CD4-positive, alpha-beta memory T cell (primary cell): ENCODE results near the gene ZNF615. TPM values are rescaled to one million over a fixed set of nuclear protein-coding genes. Genes with fewer than 3 reads are reported as not detected.

Experiments
- CTCF ChIA-PET: fragments of 350-600 bp; sonication (Branson Sonifier 250); formaldehyde crosslinking; loops from one replicate; lab custom pipeline; 2021; ENCODE audit warnings: inconsistent platforms; ENCODE audit not compliant: partially characterized antibody; lab: Charles Lee
- POLR2A ChIA-PET: fragments of 350-600 bp; sonication (Branson Sonifier 250); formaldehyde crosslinking; loops from one replicate; lab custom pipeline; 2021; ENCODE audit not compliant: partially characterized antibody; lab: Charles Lee
- DNase-seq, 5 donors: peaks; one replicate each; pipeline versions ENCODE4 v3.0.0 to v3.0.0-alpha.2; 2020 to 2022; ENCODE audit warnings: mixed read lengths in 1 of 5
- H3K27ac ChIP-seq: one replicate; pipeline ENCODE4 v1.7.0; 2013; ENCODE audit warnings: low read depth, low read length
- H3K27me3 ChIP-seq: 2 replicates; pipeline ENCODE4 v1.7.0; 2013; ENCODE audit warnings: mild to moderate bottlenecking, low read length, moderate library complexity; ENCODE audit not compliant: insufficient read depth
- H3K36me3 ChIP-seq: 2 replicates; pipeline ENCODE4 v1.7.0; 2013; ENCODE audit warnings: mild to moderate bottlenecking, low read length, moderate library complexity; ENCODE audit not compliant: insufficient read depth
- H3K4me1 ChIP-seq: 2 replicates; pipeline ENCODE4 v1.7.0; 2013; ENCODE audit warnings: mild to moderate bottlenecking, low read length, moderate library complexity; ENCODE audit not compliant: insufficient read depth
- H3K4me3 ChIP-seq, 2 donors: one replicate each; pipeline ENCODE4 v1.7.0; 2013; ENCODE audit warnings: low read length in 2 of 2, mild to moderate bottlenecking in 1 of 2
- H3K9me3 ChIP-seq, 2 donors: one replicate each; pipeline ENCODE4 v1.7.0; 2013; ENCODE audit warnings: low read length in 2 of 2, control low read depth in 1 of 2; ENCODE audit not compliant: control insufficient read depth in 1 of 2
- H3K27ac Mint-ChIP-seq, 7 donors: one replicate each; pipeline ENCODE4 v1.8.0; 2020 to 2021; ENCODE audit warnings: mixed read lengths in 7 of 7, mild to moderate bottlenecking in 6 of 7, inconsistent platforms in 3 of 7, moderate library complexity in 3 of 7
- H3K27me3 Mint-ChIP-seq, 2 donors: one replicate each; pipeline ENCODE4 v1.8.0; 2020 to 2021; ENCODE audit warnings: mixed read lengths in 2 of 2
- H3K36me3 Mint-ChIP-seq, 2 donors: one replicate each; pipeline ENCODE4 v1.8.0; 2020 to 2021; ENCODE audit warnings: mixed read lengths in 2 of 2, inconsistent platforms in 1 of 2, mild to moderate bottlenecking in 1 of 2
- H3K4me1 Mint-ChIP-seq, 4 donors: one replicate each; pipeline ENCODE4 v1.8.0; 2020 to 2021; ENCODE audit warnings: mixed read lengths in 4 of 4, mild to moderate bottlenecking in 1 of 4
- H3K4me3 Mint-ChIP-seq, 8 donors: one replicate each; pipeline ENCODE4 v1.8.0; 2020 to 2021; ENCODE audit warnings: mixed read lengths in 8 of 8, mild to moderate bottlenecking in 7 of 8, moderate library complexity in 6 of 8, inconsistent platforms in 3 of 8
- H3K9me3 Mint-ChIP-seq, 8 donors: one replicate each; pipeline ENCODE4 v1.8.0; 2020 to 2021; ENCODE audit warnings: mixed read lengths in 8 of 8, mild to moderate bottlenecking in 5 of 8, inconsistent platforms in 3 of 8, moderate library complexity in 1 of 8
- intact Hi-C: fragments of 100-400 bp; cut with micrococcal nuclease; formaldehyde crosslinking; loops from one replicate; pipeline ENCODE4 v1.15.1; 2023
- polyA plus RNA-seq, 2 donors: library from polyadenylated mRNA; unstranded; fragments of 300-500 nt; fragmentation: Illumina TruSeq; gene quantifications; one replicate each; pipeline ENCODE4 v1.2.3, GENCODE V29; 2021
- total RNA-seq, 2 experiments: library from RNA; stranded (reverse); gene quantifications; one replicate each; pipeline ENCODE4 v1.2.3, GENCODE V29; 2021

Gene ZNF615
- total and polyA plus RNA-seq, 4 experiments from 2014 or later = 6.5 to 22.4 (median 15.9) TPM

DNA sequence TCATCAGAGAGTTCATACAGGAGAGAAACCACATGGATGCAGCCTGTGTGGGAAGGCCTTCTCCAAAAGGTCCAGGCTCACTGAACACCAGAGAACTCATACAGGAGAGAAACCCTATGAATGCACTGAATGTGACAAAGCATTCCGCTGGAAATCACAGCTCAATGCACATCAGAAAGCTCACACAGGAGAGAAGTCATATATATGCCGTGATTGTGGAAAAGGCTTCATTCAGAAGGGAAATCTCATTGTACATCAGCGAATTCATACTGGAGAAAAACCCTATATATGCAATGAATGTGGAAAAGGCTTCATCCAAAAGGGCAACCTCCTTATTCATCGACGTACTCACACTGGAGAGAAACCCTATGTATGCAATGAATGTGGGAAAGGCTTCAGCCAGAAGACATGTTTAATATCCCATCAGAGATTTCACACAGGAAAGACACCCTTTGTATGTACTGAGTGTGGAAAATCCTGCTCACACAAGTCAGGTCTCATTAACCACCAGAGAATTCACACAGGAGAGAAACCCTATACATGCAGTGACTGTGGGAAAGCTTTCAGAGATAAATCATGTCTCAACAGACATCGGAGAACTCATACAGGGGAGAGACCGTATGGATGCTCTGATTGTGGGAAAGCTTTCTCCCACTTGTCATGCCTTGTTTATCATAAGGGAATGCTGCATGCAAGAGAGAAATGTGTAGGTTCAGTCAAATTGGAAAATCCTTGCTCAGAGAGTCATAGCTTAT, 63.0 kb downstream of the ZNF615 start:
- Histone ChIP-seq H3K36me3 (peaks cover 43% of the 10 kb centered on the region), H3K27me3 (no peaks in the 10 kb centered on the region), H3K9me3 (peaks cover 31 to 83% of the 10 kb centered on the region in 2 donors), H3K4me3 (peak overlapping the region; percentile 11 to 29), H3K27ac (no peak overlapping the region), H3K4me1 (no peaks in the 10 kb centered on the region)
- intact Hi-C loops = no loop called here
- Mint-ChIP-seq H3K27ac (peak overlapping the region in 1 of 7 donors; percentile 22), H3K9me3 (peaks cover 0 to 99% (median 95%) of the 10 kb centered on the region in 8 donors), H3K36me3 (peaks cover 61 to 77% of the 10 kb centered on the region in 2 donors), H3K27me3 (no peaks in the 10 kb centered on the region), H3K4me3 (peak overlapping the region in 1 of 8 donors; percentile 6), H3K4me1 (no peaks in the 10 kb centered on the region)
- DNase-seq = no peak
- POLR2A ChIA-PET = no interaction called here
- CTCF ChIA-PET = no interaction called here

Other genes starting within 250 kb of the ZNF615 start
- gene FPR2, start 247.0 kb downstream of the ZNF615 start, total RNA-seq = not detected
- gene FPR2, start 247.0 kb downstream of the ZNF615 start, polyA plus RNA-seq = not detected
- gene FPR3, start 213.1 kb downstream of the ZNF615 start, total RNA-seq = 1 to 10 TPM; 3.2 TPM
- not detected for gene FPR3, start 213.1 kb downstream of the ZNF615 start, polyA plus RNA-seq
- 10 to 100 TPM; 18.5 to 21.0 TPM for gene ZNF577, start 120.3 kb downstream of the ZNF615 start, total RNA-seq
- gene ZNF577, start 120.3 kb downstream of the ZNF615 start, polyA plus RNA-seq = 1 to 10 TPM; 2.2 to 4.5 TPM
- 10 to 100 TPM; 28.6 to 30.8 TPM for gene ZNF649, start 103.2 kb downstream of the ZNF615 start, total RNA-seq
- 10 to 100 TPM in 1 of 2 donors, 1 to 10 TPM in 1; 3.6 to 10.2 TPM for gene ZNF649, start 103.2 kb downstream of the ZNF615 start, polyA plus RNA-seq
- 1 to 10 TPM; 8.0 to 8.9 TPM for gene ZNF613, start 80.7 kb downstream of the ZNF615 start, total RNA-seq
- 1 to 10 TPM; 3.9 to 5.8 TPM for gene ZNF613, start 80.7 kb downstream of the ZNF615 start, polyA plus RNA-seq
- gene ZNF350, start 21.4 kb downstream of the ZNF615 start, total RNA-seq = 10 to 100 TPM; 37.0 to 38.9 TPM
- 10 to 100 TPM; 22.4 to 24.9 TPM for gene ZNF350, start 21.4 kb downstream of the ZNF615 start, polyA plus RNA-seq
- 10 to 100 TPM; 12.3 TPM for gene ZNF614, start 20.2 kb upstream of the ZNF615 start, total RNA-seq
- 1 to 10 TPM; 1.9 to 6.1 TPM for gene ZNF614, start 20.2 kb upstream of the ZNF615 start, polyA plus RNA-seq
- 10 to 100 TPM; 23.4 to 23.9 TPM for gene ZNF432, start 40.6 kb upstream of the ZNF615 start, total RNA-seq
- 1 to 10 TPM; 2.2 to 5.9 TPM for gene ZNF432, start 40.6 kb upstream of the ZNF615 start, polyA plus RNA-seq
- 10 to 100 TPM; 48.0 to 56.0 TPM for gene ZNF841, start 87.6 kb upstream of the ZNF615 start, total RNA-seq
- gene ZNF841, start 87.6 kb upstream of the ZNF615 start, polyA plus RNA-seq = 1 to 10 TPM; 2.3 to 5.0 TPM
- 10 to 100 TPM; 18.6 to 19.0 TPM for gene ZNF616, start 131.7 kb upstream of the ZNF615 start, total RNA-seq
- 1 to 10 TPM in 1 of 2 donors, under 1 TPM in 1; 0.69 to 7.2 TPM for gene ZNF616, start 131.7 kb upstream of the ZNF615 start, polyA plus RNA-seq
- gene ZNF836, start 163.4 kb upstream of the ZNF615 start, total RNA-seq = 10 to 100 TPM; 47.2 to 54.7 TPM
- gene ZNF836, start 163.4 kb upstream of the ZNF615 start, polyA plus RNA-seq = 10 to 100 TPM in 1 of 2 donors, 1 to 10 TPM in 1; 4.6 to 18.2 TPM
- gene PPP2R1A, start 181.8 kb upstream of the ZNF615 start, total RNA-seq = 100 to 1,000 TPM; 166 to 175 TPM
- 100 to 1,000 TPM; 179 to 185 TPM for gene PPP2R1A, start 181.8 kb upstream of the ZNF615 start, polyA plus RNA-seq